SU-DHL-6 (cell line): ENCODE data around the gene PM20D1.

Source experiments
- EZH2phosphoT487 ChIP-seq: fragments of 200-600 bp; sonication (generic), shearing (Covaris generic); conservative IDR thresholded peaks from 2 replicates; pipeline ENCODE4 v1.6.1; 2018; ENCODE audit warnings: mild to moderate bottlenecking, antibody characterized with exemption, low read length, moderate library complexity, mixed read lengths
- TF ChIP-seq, protein P1 (sequence below): fragments of 200-600 bp; sonication (generic); IDR thresholded peaks from one replicate; pipeline ENCODE4 v1.5.1; 2017; ENCODE audit warnings: antibody characterized with exemption, mild to moderate bottlenecking, low read length, moderate library complexity; ENCODE audit not compliant: insufficient read depth, poor library complexity, severe bottlenecking

DNA sequence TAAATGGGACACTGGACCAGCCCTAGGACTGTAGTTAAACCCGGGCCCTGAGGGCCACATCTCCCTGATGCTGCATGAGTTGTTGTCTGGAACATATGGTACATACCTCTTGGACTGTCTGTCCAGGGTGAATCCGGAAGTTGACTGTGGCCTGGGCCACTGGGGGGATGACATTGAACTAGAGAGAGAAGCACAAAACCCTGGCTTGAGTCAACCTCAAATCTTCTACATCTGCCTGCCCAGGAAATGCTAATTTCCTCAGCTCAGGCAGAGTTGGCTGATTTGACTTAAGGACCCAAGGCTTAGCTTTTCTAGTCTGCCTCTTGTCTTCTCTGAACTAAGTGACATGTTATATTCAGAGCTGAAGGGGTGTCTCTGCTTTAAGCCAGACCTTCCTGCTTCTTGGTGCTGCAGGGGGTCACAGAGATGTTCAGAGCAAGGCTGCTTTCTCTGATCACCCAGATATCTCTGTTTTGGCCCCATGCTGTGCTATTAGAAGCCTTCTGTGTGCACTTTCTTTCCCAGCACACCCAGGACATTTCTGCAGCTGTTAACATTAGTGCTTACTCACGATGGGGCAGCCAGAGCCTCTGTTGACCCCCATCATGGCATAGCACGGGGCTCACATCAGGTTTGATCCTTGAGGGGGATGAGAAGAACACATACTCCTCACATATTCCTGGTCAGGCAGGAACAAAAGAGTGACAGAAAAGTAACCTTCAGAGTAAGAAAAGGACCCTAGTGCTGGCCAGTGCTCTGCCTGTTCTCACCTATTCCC, 9.6 kb downstream of the PM20D1 start:
- TF ChIP-seq, protein P1, sequence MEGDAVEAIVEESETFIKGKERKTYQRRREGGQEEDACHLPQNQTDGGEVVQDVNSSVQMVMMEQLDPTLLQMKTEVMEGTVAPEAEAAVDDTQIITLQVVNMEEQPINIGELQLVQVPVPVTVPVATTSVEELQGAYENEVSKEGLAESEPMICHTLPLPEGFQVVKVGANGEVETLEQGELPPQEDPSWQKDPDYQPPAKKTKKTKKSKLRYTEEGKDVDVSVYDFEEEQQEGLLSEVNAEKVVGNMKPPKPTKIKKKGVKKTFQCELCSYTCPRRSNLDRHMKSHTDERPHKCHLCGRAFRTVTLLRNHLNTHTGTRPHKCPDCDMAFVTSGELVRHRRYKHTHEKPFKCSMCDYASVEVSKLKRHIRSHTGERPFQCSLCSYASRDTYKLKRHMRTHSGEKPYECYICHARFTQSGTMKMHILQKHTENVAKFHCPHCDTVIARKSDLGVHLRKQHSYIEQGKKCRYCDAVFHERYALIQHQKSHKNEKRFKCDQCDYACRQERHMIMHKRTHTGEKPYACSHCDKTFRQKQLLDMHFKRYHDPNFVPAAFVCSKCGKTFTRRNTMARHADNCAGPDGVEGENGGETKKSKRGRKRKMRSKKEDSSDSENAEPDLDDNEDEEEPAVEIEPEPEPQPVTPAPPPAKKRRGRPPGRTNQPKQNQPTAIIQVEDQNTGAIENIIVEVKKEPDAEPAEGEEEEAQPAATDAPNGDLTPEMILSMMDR: no peak
- no peak for TF ChIP-seq EZH2phosphoT487
